Right cardiac atrium (tissue), 5 donors: ENCODE data around the gene MYOCOS. TPM values are rescaled to one million over a fixed set of nuclear protein-coding genes. Genes with fewer than 3 reads are reported as not detected.
"Not testable (repeated sequence)": the region's sequence is repeated elsewhere in the genome, so short reads cannot be mapped to it uniquely, and the experiment has no call there.

Source experiments
- ATAC-seq, 2 donors: fragments of 200-7000 bp; cut with Tn5 transposase; one replicate each; pipeline versions ENCODE4 v1.8.0 to v1.9.1; 2020; ENCODE audit warnings: moderate library complexity in 2 of 2, mild to moderate bottlenecking in 1 of 2
- DNase-seq, 3 donors: peaks; one replicate each; pipeline ENCODE4 v3.0.0-alpha.2; 2020
- H3K27ac ChIP-seq: one replicate; pipeline ENCODE4 v1.5.1; 2013; ENCODE audit warnings: mild to moderate bottlenecking, low read length, control low read depth, moderate library complexity
- H3K27me3 ChIP-seq: one replicate; pipeline ENCODE4 v1.6.1; 2013; ENCODE audit not compliant: control insufficient read depth, insufficient read depth
- H3K4me1 ChIP-seq: one replicate; pipeline ENCODE4 v1.6.1; 2013; ENCODE audit warnings: low read length; ENCODE audit not compliant: control insufficient read depth, insufficient read depth
- H3K4me3 ChIP-seq: one replicate; pipeline ENCODE4 v1.5.1; 2013; ENCODE audit warnings: low read length, control low read depth
- H3K9me3 ChIP-seq: one replicate; pipeline ENCODE4 v1.6.1; 2013; ENCODE audit warnings: low read length; ENCODE audit not compliant: control insufficient read depth
- WGBS: extraction: QIAGEN DNeasy Blood & Tissue Kit; methylation state at CpG from one replicate; pipeline ENCODE4 v1.1.7; 2013; 5-methylcytosine and 5-hydroxymethylcytosine counted together
- intact Hi-C, 4 donors: fragments of 100-400 bp; cut with DNase I; formaldehyde crosslinking; loops; one replicate each; pipeline versions ENCODE4 v1.11.0 to v1.14.0; 2022 to 2023
- polyA plus RNA-seq: library from polyadenylated mRNA; stranded (reverse); fragments of 200-250 nt; gene quantifications from one replicate; pipeline ENCODE4 v1.2.3, GENCODE V29; 2013
- total RNA-seq, 4 donors: library from RNA; stranded (reverse); fragmentation: NEBNext Ultra II Directional; extraction: Animal tissue kit (Norgen Biotek cat#: 25700); gene quantifications; one replicate each; pipeline ENCODE4 v1.2.1, GENCODE V29; 2021
- donor health status: healthy with polysubstance abuse.
- donor health status: DM: no; HTN: yes; CAD: no.
- donor health status: DM: no; HTN: no; CAD: no.
- donor health status: DM: no; HTN: yes; CAD: no; lungs with severe emphysema.
- donor health status: DM: yes; HTN: yes; CAD: no.

The MYOCOS gene
- total and polyA plus RNA-seq, 5 donors, result 0.02 TPM; not detected in 4

DNA sequence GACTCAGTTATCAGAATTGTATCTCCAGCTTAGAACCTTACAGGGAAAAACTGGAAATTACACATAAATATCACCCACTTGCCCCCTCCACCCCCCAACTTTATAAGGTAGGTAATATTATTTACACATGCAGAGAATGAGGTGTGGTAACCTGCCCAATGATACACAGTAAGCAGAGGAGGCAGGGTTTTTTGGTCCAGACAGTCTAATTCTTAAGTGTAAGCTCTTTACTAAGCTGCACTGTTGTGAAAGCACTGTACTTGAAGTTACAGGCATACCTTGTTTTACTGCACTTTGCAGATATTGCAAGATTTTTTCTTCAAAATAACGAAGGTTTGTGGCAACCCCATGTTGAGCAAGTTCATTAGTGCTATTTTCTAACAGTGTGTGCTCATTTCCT is 24.8 kb upstream of the MYOCOS start:
- no peaks in the 10 kb centered on the region for H3K9me3 ChIP-seq
- DNase-seq, result no peak
- no peaks in the 10 kb centered on the region for H3K4me1 ChIP-seq
- ATAC-seq, result no peak
- H3K4me3 ChIP-seq, result no peak overlapping the region
- H3K27ac ChIP-seq, result no peak overlapping the region
- 71% methylated on average over 1 of the region's 1 CpG for WGBS
- H3K27me3 ChIP-seq, result no peaks in the 10 kb centered on the region
- intact Hi-C loops, result no loop called here

GRCh38 chr1:171600310-171600709 is 21.7 kb upstream of the MYOCOS start:
- ATAC-seq, DNase-seq, H3K27me3 ChIP-seq, H3K4me3 ChIP-seq, intact Hi-C loops, H3K9me3 ChIP-seq, H3K27ac ChIP-seq, H3K4me1 ChIP-seq: not testable (repeated sequence)
- 96% methylated on average over 2 of the region's 2 CpGs for WGBS

GRCh38 chr1:171600862-171601261 is 21.2 kb upstream of the MYOCOS start:
- intact Hi-C loops, result no loop called here

DNA sequence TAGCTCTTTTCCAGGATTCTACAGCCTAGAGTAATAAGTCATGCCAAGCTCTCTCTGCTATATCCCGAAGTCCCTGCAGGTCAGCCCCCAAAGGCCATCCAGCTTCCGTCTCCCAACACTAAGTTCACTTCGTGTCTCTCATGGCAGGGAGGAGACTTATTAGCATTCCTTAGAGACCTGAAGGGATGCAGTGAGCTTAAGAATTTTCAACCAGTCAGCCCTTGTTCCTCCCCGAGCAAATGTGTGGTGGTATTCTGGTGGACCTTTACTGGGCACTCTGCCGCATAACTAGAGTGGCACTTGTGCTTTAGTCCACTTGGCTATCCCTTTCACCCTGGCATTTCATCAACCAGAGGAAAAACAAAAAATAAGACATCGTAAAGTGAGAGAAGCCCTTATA is 19.0 kb upstream of the MYOCOS start:
- H3K4me3 ChIP-seq, H3K27me3 ChIP-seq, DNase-seq, ATAC-seq, H3K4me1 ChIP-seq, intact Hi-C loops, H3K27ac ChIP-seq, H3K9me3 ChIP-seq: not testable (repeated sequence)
- WGBS, result 76% methylated on average over 6 of the region's 6 CpGs

More at GRCh38 chr1:171600862-171601261, 21.2 kb upstream of the MYOCOS start:
- DNase-seq, result no peak
- Histone ChIP-seq H3K9me3 (no peaks in the 10 kb centered on the region), H3K4me1 (no peaks in the 10 kb centered on the region), H3K4me3 (no peak overlapping the region), H3K27ac (no peak overlapping the region), H3K27me3 (no peaks in the 10 kb centered on the region)
- WGBS, result 94% methylated on average over 13 of the region's 13 CpGs
- no peak for ATAC-seq

GRCh38 chr1:171606402-171606941 is 15.6 kb upstream of the MYOCOS start:
- Histone ChIP-seq H3K27ac (no peak overlapping the region), H3K9me3 (no peaks in the 10 kb centered on the region), H3K4me3 (no peak overlapping the region), H3K27me3 (no peaks in the 10 kb centered on the region), H3K4me1 (no peaks in the 10 kb centered on the region)
- DNase-seq (no peak), ATAC-seq (no peak)
- WGBS, result 75% methylated on average over 10 of the region's 10 CpGs
- intact Hi-C loops, result no loop called here

DNA sequence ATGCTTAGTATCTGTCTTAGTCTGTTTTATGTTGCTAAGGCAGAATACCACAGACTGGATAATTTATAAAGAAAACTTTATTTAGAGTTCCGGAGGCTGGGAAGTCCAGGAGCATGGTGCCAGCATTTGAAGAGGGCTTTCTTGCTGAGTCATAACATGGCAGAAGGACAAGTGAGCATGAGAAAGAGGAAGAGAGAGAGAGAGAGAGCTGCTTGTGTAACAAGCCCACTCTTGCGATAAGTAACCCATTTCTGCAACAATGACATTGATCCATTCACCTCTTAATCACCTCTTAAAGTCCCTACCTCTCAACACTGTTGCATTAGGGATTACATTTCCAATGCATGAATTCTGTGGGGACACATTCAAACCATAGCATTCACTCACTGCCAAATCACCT is 11.7 kb upstream of the MYOCOS start:
- 82% methylated on average over 2 of the region's 2 CpGs for WGBS
- DNase-seq (no peak), ATAC-seq (no peak)
- Histone ChIP-seq H3K27me3 (no peaks in the 10 kb centered on the region), H3K27ac (no peak overlapping the region), H3K4me1 (no peaks in the 10 kb centered on the region), H3K9me3 (no peaks in the 10 kb centered on the region), H3K4me3 (no peak overlapping the region)
- intact Hi-C loops, result no loop called here

DNA sequence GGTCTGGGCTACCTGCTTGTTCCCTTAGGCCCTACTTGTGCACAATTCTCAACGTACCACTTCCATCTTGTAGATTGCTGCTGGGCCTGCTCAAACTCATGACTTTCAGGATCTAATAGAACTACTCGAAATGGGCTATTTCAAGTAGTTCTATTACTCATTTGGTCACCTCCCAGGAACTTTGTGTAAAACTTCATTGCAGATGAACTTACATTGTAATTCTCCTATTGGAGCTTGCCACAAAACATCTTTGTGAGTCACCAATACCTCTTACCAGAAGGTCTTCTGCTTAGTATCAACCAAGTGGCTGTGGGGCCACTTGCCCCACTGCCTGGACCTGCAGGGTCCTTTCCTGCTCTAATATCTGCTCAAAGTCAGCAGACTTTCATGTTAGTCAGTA is 10.7 kb upstream of the MYOCOS start:
- 89% methylated on average over 2 of the region's 2 CpGs for WGBS
- no peak overlapping the region for H3K27ac ChIP-seq
- H3K27me3 ChIP-seq, result no peaks in the 10 kb centered on the region
- no peaks in the 10 kb centered on the region for H3K4me1 ChIP-seq
- ATAC-seq, result no peak
- no peak for DNase-seq
- no peak overlapping the region for H3K4me3 ChIP-seq
- intact Hi-C loops, result no loop called here
- H3K9me3 ChIP-seq, result no peaks in the 10 kb centered on the region

- H3K9me3 ChIP-seq, result no peaks in the 10 kb centered on the region
- ATAC-seq (no peak), DNase-seq (no peak)
- intact Hi-C loops, result no loop called here
- no peak overlapping the region for H3K27ac ChIP-seq
- no peaks in the 10 kb centered on the region for H3K27me3 ChIP-seq
- 91% methylated on average over 1 of the region's 1 CpG for WGBS
- no peaks in the 10 kb centered on the region for H3K4me1 ChIP-seq
- H3K4me3 ChIP-seq, result no peak overlapping the region
Measured at GRCh38 chr1:171613282-171613681, 8.8 kb upstream of the MYOCOS start.

DNA sequence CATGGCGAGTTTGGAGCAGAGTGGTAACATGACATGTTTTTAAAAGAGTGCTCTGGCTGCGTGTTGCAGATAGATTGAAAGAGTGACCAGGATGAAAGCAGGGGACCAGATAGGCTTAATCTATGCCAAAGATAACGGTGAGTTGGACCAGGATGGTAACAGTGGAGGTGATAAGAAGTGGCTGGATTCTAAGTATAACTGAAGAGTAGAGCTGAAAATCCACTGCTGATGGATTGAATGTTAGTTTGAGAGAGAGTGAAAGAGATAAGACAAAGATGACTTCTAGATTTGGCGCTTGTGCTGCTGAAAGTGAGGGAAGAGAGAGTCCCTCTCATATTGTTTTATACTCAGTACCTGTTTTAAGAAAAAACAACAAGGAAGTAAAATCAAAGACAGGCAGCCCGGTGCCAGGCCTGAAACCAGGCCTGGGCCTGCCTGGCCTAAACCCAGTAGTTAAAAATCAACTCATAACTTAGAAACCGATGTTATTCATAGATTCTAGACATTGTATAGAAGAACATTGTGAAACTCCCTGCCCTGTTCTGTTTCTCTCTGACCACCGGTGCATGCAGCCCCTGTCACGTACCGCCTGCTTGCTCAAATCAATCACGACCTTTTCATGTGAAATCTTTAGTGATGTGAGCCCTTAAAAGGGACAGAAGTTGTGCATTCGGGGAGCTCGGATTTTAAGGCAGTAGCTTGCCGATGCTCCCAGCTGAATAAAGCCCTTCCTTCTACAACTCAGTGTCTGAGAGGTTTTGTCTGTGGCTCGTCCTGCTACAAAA is 6.7 kb upstream of the MYOCOS start:
- WGBS, result 73% methylated on average over 14 of the region's 14 CpGs
- intact Hi-C loops, H3K27ac ChIP-seq, H3K4me1 ChIP-seq, H3K27me3 ChIP-seq, ATAC-seq, H3K9me3 ChIP-seq, DNase-seq, H3K4me3 ChIP-seq: not testable (repeated sequence)

DNA sequence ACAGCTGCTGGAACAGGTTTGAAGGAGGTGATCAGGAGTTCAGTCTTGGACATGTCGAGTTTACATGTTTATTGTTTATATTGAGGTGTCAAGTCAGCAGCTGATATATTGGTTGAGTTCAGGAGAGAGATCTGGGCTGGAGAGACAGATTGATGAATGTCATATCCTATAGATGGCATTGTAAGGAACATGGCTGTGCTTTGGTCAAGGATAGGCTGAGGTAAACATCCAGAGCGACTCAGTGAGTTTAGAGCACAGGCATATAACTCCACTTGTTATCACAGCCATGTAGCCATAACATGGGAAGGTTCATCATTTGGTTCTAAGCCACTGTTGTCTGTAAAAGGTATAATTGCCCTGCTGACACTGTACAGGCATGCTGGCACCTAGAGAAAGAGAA is 5.5 kb upstream of the MYOCOS start:
- no peak overlapping the region for H3K27ac ChIP-seq
- WGBS, result 79% methylated on average over 2 of the region's 2 CpGs
- H3K9me3 ChIP-seq, result no peaks in the 10 kb centered on the region
- DNase-seq, result no peak
- no peak overlapping the region for H3K4me3 ChIP-seq
- H3K4me1 ChIP-seq, result no peaks in the 10 kb centered on the region
- intact Hi-C loops, result no loop called here
- H3K27me3 ChIP-seq, result no peaks in the 10 kb centered on the region
- no peak for ATAC-seq

GRCh38 chr1:171623651-171624331 is 1.7 kb downstream of the MYOCOS start:
- Histone ChIP-seq H3K27ac (no peak overlapping the region), H3K4me1 (no peaks in the 10 kb centered on the region), H3K27me3 (no peaks in the 10 kb centered on the region), H3K4me3 (no peak overlapping the region), H3K9me3 (no peaks in the 10 kb centered on the region)
- no peak for DNase-seq
- intact Hi-C loops, result no loop called here
- no peak for ATAC-seq
- 70% methylated on average over 9 of the region's 9 CpGs for WGBS
